ACHN (cell line): ENCODE data around the gene RETSAT.

ENCODE experiments used
- DNase-seq: peaks from one replicate; pipeline ENCODE4 v3.0.0-alpha.2; 2015
- in situ Hi-C: cut with HindIII; loops from 2 replicates; pipeline ENCODE4 v1.10.0; 2017; ENCODE audit warnings: low sequenced_read_pairs, low pct_ligation_motif_present, low pct_unique_long_range_greater_than_20kb

RETSAT gene

GRCh38 chr2:85354286-85355072 lies at the start of gene RETSAT, which contains the start of gene ELMOD3:
Gene RETSAT, minus strand, starts transcription at chr2:85354528. Its CDS starts 21 bp downstream, at chr2:85354507.
Gene ELMOD3, plus strand, starts transcription at chr2:85354769. Its CDS starts 2,430 bp downstream, at chr2:85357199.
- in situ Hi-C loops = no loop called here
- peak; percentile 99 for DNase-seq

GRCh38 chr2:85401844-85402243 lies 47.5 kb upstream of the RETSAT start:
- no peak for DNase-seq
- in situ Hi-C loops = no loop called here

GRCh38 chr2:85401464-85401805 lies 47.1 kb upstream of the RETSAT start:
- in situ Hi-C loops = no loop called here
- DNase-seq = no peak

DNA sequence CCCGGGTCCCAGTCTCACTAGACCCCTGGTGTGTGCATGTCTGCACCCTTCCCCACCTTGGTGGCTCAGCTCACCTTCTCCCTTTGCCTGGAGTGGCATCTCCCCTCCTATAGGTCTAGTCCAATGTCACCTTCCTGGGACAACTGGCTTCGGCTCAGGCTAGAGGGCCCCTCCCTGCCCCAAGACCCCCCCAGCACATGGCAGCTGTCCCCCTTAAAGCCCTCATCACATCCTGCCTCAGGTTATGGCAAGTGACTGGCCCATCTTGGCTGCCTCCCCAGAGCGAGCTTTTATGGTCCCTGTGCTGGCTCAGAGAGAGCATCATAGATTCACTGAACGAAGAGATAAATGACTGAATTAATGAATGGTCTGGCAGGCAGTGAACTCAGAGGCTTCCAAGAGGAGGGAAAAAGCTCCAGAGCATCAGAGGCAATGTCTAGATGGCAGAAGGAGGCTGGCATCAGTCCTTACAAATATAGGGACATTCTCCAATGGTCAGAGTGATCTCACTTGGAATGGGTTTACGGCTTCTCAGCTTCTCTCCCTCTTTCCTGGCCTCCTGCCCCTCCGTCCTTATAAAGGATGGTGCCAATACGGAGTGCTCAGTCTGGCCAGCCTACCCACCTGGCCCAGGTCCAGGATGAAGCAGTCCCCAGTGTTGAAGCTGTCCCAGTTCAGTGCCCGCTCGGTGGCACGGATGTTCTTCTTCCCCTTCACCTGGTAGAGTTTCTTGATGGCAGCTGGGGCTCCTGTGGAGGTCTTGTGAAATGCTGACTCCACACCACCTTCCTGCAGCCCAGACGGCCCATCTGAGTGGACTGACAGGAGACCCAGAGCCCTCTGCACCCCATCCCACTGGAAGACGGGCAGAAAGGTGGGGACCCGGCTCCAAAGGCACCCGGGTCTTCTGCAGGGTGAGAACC lies 46.5 kb upstream of the RETSAT start:
- in situ Hi-C loops = no loop called here
- DNase-seq = no peak

DNA sequence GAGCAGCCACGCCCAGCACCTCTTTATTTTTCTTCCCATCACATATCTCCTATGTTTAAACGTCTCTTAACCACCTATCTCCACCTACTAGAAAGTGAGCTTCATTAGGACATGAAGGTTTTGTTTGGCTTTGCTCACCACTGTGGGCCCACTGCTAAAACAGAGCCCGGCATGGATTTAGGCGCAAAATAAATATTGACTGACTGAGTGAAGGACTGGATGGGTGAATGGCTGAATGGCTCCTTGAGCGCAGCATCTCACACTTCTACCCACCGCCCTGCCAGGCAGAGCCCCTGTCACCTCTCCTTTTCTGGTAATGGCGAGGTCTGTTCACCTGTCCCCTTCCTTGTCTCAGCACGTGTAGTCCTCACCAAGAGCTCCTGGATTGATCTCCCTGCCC lies 45.7 kb upstream of the RETSAT start:
- in situ Hi-C loops = no loop called here
- no peak for DNase-seq

DNA sequence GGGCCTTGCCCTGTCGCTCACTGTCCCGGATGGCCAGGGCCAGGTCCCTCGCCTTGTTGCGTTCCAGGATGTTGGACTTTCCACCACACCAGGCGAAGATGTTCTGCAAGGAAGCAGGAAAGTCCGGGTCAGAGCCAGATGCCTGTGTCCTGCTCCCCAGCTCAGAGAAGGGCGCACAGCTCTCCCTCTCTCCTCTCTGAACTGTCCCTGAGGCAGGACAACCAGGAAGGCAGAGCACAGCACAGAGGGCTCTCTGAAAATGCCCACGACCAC lies 44.8 kb upstream of the RETSAT start:
- in situ Hi-C loops = no loop called here
- no peak for DNase-seq

DNA sequence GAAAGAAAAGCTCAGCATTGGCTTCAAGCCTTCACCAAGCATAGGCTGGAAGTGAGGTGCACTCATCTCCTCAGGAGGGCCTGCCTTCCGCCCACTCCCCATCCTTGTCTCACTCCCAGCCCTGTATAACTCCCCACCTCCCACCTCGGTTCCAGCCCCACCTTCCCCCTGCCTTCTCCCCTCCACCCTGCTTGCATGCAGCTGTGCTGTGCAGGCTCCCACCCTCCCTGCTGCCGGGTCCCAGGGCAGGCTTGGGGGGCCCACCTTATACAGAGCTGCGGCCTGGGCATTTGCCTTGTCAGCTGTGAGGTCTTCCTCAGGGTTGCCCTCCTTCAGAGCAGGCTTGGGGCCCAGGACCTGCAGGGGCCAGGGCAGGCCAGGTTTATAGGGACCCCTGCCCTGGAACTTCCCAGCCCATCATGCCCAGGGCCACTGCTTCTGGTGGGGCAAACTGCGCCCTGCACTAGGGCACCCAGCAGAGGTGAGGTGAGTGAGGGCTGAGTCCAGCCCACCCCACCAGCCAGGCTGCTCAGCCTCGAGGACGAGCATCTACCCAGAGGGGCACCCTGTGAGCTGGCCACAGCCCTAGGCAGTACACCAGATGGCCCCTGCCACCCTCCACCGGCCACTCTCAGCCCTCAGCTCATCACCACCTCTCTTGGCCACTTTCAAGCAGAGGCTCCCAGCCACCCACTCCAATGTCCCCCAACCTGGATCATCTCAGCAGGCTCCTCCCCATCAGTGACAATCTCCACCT lies 44.3 kb upstream of the RETSAT start:
- DNase-seq = no peak
- in situ Hi-C loops = no loop called here

GRCh38 chr2:85397925-85398331 lies 43.6 kb upstream of the RETSAT start:
- in situ Hi-C loops = no loop called here
- DNase-seq = no peak

DNA sequence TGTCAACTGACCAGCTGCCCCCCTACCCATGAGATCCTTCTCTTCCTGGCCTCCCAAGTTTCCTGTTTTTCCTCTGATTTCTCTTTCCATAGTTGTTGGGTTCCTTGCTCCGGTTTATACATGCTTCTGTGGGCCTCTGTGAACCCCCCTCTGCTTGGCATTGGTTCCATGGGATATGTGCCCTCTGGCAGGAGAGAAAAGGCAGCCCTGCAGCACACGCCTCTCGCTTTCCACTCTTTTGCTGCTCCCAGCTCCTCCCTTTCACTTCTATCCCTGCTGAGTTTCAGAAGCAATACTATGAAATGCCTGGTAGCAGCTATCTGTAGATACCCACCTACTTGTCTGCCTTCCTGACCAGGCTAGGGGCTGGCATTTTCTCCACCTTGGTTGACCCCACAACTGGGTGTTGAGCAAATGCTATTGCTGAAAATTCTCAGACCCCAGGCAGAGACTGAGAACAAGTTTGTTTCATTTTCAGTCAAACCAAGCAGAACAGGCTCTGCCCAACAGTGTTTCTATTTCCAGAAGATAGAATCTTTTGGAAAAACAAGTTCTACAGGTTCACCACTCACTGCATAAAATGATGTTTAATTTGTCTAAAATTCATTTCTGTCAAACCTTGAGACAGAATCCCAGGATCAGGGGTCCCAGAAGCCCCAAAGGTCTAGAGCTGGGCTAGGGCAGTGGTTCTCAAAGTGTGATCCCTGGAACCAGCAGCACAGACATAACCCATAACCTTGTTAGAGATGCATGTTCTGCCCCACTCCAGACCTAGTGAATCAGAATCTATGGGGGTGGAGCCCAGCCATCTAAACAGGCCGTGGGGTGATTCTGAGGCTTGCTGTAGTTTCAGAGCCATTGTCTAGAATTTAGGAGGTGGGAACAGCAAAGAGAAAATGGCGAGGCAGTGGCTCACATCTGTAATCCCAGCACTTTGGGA lies 42.5 kb upstream of the RETSAT start:
- in situ Hi-C loops = no loop called here
- no peak for DNase-seq

- no peak for DNase-seq
- in situ Hi-C loops = no loop called here
Observed at GRCh38 chr2:85395912-85396475, 41.7 kb upstream of the RETSAT start.

DNA sequence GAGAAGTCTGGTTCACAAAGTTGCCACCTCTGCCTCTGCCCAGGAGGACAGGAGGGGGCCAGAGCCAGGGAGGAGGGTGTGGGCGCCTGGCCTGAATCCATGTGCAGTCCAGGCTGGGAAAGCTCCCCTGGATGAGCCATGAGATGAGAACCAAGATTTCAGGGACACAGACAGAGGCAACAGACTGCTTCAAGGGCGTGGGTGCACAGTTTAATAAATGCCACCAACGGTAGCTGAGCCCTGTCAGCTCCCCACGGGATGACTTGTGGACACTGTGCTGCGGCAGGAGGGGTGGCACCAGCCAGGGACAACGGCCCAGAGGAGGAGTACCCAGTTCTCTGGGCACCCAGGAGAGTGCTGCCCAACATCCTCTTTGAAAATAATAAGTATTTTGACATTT lies 40.6 kb upstream of the RETSAT start:
- no peak for DNase-seq
- in situ Hi-C loops = no loop called here

DNA sequence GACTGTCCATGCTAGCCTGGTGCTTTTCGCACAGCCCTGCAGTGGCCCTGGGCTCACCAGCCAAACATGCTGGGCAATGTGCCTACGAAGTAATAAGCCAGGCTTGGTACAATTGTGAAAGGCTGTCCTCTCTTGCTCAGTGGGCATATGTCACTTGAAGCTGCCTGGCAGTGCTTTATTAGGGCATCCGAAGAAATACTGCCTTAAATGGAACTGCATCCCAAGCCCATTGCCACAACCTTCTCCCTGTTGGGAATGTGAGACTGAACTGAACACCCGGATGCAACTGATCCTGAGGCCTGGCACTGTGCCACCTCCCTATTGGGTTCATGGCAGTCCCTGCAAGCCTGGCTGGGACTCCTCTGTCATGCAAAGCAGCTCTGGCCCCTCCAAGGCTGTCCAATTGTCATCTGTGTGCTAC lies 39.9 kb upstream of the RETSAT start:
- no peak for DNase-seq
- in situ Hi-C loops = no loop called here

- in situ Hi-C loops = no loop called here
- DNase-seq = no peak
Observed at GRCh38 chr2:85393836-85394235, 39.5 kb upstream of the RETSAT start.

DNA sequence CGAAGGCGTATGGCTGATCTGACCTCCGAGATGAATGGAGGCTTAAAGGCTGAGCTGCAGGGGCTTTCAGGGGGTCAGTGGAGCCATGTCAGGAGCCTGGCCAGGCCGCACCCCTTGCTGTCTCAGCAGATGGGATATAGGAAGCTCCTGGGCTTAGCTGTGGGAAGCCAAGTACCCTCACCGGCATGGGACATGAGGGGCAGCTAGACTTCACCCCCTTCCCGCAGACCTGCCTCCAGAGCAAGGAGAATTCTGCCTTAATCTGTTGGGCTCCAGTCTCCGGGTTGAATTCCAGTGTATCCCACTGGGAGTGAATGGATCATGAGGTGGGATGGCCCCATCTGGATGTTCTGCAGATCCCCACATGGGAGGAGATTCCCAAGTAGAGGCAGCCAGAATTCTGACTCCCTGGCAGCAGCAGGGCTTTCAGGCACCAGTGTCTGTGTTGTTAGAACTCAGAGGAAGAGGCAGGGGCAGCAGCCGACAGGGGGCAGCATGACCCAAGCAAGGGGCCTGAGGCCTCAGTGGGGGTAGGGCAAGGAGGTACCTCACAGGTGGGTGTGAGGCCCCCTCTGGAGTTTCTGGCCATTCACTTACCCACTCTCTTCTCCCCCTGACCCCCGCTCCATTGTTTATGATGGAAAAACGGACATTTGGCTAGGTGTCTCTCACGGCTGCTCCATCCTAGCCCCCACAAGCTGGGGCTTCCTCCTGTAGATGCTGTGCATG lies 36.8 kb upstream of the RETSAT start:
- in situ Hi-C loops = no loop called here
- DNase-seq = peak; percentile 51

DNA sequence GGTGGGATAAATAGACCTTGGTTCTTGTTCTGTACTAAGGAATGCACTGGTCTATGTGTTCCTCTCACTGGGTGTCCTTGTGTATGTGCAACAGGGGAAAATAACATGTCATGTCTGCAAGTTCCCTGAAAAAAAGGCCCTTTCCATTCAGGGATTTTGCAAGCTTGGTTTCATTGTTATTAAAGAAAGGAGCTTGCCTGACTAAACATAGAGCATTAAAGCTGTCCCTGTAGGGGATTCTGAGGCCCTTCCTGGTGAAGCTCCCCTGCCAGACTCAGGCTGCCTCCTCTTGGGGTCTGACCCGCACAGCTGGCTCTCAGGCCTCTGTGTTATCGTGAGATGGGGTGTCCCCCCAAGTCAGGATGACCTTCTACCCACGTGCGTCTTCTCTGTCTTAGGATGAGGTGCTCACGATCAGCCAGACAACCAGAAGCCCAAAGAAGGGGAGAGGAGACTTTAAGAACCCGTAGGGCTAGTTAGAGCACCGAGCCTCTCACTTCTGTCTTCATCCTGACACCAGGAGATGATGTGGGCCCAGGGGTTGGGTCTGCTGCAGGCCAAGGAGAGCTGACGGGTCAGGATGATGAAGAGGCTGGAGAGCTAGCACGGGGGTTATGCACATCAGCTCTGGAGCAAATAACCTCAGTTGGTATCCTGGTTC lies 34.7 kb upstream of the RETSAT start:
- in situ Hi-C loops = no loop called here
- DNase-seq = no peak

DNA sequence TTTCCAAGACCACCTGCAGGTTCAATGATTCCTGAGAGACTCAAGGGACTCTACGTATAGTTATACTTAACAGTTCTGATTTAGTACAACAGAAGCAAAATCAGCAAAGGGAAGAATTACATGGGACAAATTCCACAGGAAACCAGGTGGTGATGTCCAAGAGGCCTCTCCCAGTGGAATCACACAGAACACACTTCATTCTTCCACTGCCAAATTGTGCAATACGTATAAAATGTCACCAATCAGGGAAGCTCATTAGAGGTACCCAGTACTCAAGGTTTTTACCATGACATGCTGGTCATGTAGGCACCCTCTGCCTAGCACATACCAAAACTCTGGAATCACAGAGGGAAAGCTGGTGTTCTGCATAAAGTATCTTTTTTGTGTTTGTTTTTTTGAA lies 33.4 kb upstream of the RETSAT start:
- no peak for DNase-seq
- in situ Hi-C loops = no loop called here

- in situ Hi-C loops = no loop called here
- no peak for DNase-seq
Observed at GRCh38 chr2:85385746-85386145, 31.4 kb upstream of the RETSAT start.
